H1 (cell line): ENCODE measurements around the gene RLN2. TPM values are rescaled to one million over a fixed set of nuclear protein-coding genes. Genes with fewer than 3 reads are reported as not detected.

Experiments
- CTCF ChIA-PET: fragments of 300-600 bp; sonication (Branson Sonifier 250); formaldehyde crosslinking; loops from one replicate; lab custom pipeline; 2021; ENCODE audit not compliant: partially characterized antibody; lab: Charles Lee
- POLR2A ChIA-PET: fragments of 300-600 bp; sonication (Branson Sonifier 250); formaldehyde crosslinking; loops from one replicate; lab custom pipeline; 2021; ENCODE audit warnings: inconsistent platforms; ENCODE audit not compliant: partially characterized antibody; lab: Charles Lee
- DNase-seq, 2 experiments: peaks; one replicate each; pipeline versions ENCODE4 v3.0.0 to v3.0.0-alpha.2; 2010 to 2022; ENCODE audit warnings: low spot score in 2 of 2, low read depth in 1 of 2, mixed read lengths in 1 of 2
- FAIRE-seq: peaks from 2 replicates; lab custom pipeline; 2011; peaks lifted over from hg19 to GRCh38; lab: Jason Lieb, UNC
- H2AFZ ChIP-seq: 2 replicates; pipeline ENCODE4 v1.8.1; 2012; ENCODE audit warnings: low read length, inconsistent platforms
- H2AK5ac ChIP-seq: 2 replicates; pipeline ENCODE4 v1.6.1; 2013; ENCODE audit warnings: low read depth, low read length
- H2BK120ac ChIP-seq: replicated peaks from 2 replicates; pipeline ENCODE3; 2013; ENCODE audit warnings: low read depth, low read length, inconsistent platforms
- H2BK12ac ChIP-seq: 2 replicates; pipeline ENCODE4 v1.6.1; 2013; ENCODE audit warnings: low read depth, low read length
- H2BK15ac ChIP-seq: 2 replicates; pipeline ENCODE4 v1.6.1; 2013; ENCODE audit warnings: low read length
- H2BK20ac ChIP-seq: 2 replicates; pipeline ENCODE4 v1.6.1; 2013; ENCODE audit warnings: low read length
- H2BK5ac ChIP-seq: 2 replicates; pipeline ENCODE4 v1.6.1; 2013; ENCODE audit warnings: low read depth, low read length
- H3K14ac ChIP-seq: 2 replicates; pipeline ENCODE4 v1.6.1; 2013; ENCODE audit warnings: inconsistent platforms; ENCODE audit not compliant: insufficient read length
- H3K18ac ChIP-seq: 2 replicates; pipeline ENCODE4 v1.6.1; 2013; ENCODE audit warnings: low read length; ENCODE audit errors: extremely low read depth
- H3K23ac ChIP-seq: 2 replicates; pipeline ENCODE4 v1.6.1; 2013; ENCODE audit warnings: inconsistent platforms; ENCODE audit not compliant: insufficient read length
- H3K23me2 ChIP-seq: 2 replicates; pipeline ENCODE4 v1.6.1; 2013; ENCODE audit warnings: low read depth, low read length
- H3K27ac ChIP-seq: 2 replicates; pipeline ENCODE4 v1.6.1; 2011; ENCODE audit warnings: low read depth, low read length, inconsistent platforms
- H3K27me3 ChIP-seq, 4 experiments: replicated peaks in 1 of 4; 1 replicate in 1 of 4; 2 replicates in 3 of 4; pipeline versions ENCODE4 v1.6.1 to v1.8.1; 2011 to 2013; ENCODE audit warnings: low read length in 3 of 4, mild to moderate bottlenecking in 3 of 4, inconsistent platforms in 2 of 4, mixed read lengths in 2 of 4, moderate library complexity in 1 of 4; ENCODE audit not compliant: control insufficient read depth in 3 of 4, insufficient read depth in 3 of 4; ENCODE audit errors: extremely low read depth in 1 of 4
- H3K36me3 ChIP-seq, 4 experiments: 2 replicates each; pipeline versions ENCODE4 v1.6.1 to v1.8.1; 2011 to 2013; ENCODE audit warnings: mild to moderate bottlenecking in 4 of 4, low read length in 3 of 4, moderate library complexity in 2 of 4, control low read depth in 1 of 4, inconsistent platforms in 1 of 4; ENCODE audit not compliant: insufficient read depth in 4 of 4, control insufficient read depth in 2 of 4
- H3K4ac ChIP-seq: replicated peaks from 2 replicates; pipeline ENCODE3; 2013; ENCODE audit warnings: low read length, low read depth, mixed read lengths, inconsistent platforms; ENCODE audit not compliant: insufficient read length
- H3K4me1 ChIP-seq, 4 experiments: replicated peaks in 1 of 4; 1 replicate in 1 of 4; 2 replicates in 3 of 4; pipeline versions ENCODE4 v1.6.1 to v1.8.1; 2011 to 2013; ENCODE audit warnings: low read length in 3 of 4, inconsistent platforms in 2 of 4, mixed read lengths in 1 of 4; ENCODE audit not compliant: insufficient read depth in 4 of 4, control insufficient read depth in 3 of 4
- H3K4me2 ChIP-seq, 2 experiments: 2 replicates each; pipeline versions ENCODE4 v1.6.1 to v1.8.1; 2011 to 2013; ENCODE audit warnings: low read depth in 2 of 2, low read length in 2 of 2, control low read depth in 1 of 2, inconsistent platforms in 1 of 2, mild to moderate bottlenecking in 1 of 2; ENCODE audit not compliant: insufficient read depth in 1 of 2
- H3K4me3 ChIP-seq, 4 experiments: fragments of 200-600, 300-600 bp in 1 of 4; sonication (generic), shearing (Covaris generic), sonication (Bioruptor Twin) in 1 of 4; 2 replicates each; pipeline versions ENCODE4 v1.5.1 to v1.8.1; 2011 to 2016; ENCODE audit warnings: low read length in 4 of 4, low read depth in 3 of 4, control low read depth in 2 of 4, inconsistent platforms in 2 of 4, mild to moderate bottlenecking in 2 of 4, mixed read lengths in 1 of 4, moderate library complexity in 1 of 4; ENCODE audit not compliant: insufficient read depth in 2 of 4; ENCODE audit errors: extremely low read depth in 1 of 4
- H3K56ac ChIP-seq: replicated peaks from 2 replicates; pipeline ENCODE3; 2013; ENCODE audit warnings: low read depth, mild to moderate bottlenecking, mixed read lengths, low read length, inconsistent platforms; ENCODE audit not compliant: insufficient read length
- H3K79me1 ChIP-seq: 2 replicates; pipeline ENCODE4 v1.6.1; 2013; ENCODE audit warnings: low read depth, low read length, control low read depth
- H3K79me2 ChIP-seq, 2 experiments: 2 replicates each; pipeline versions ENCODE4 v1.6.1 to v1.8.1; 2012 to 2013; ENCODE audit warnings: low read length in 2 of 2, mild to moderate bottlenecking in 2 of 2, inconsistent platforms in 1 of 2; ENCODE audit not compliant: insufficient read depth in 2 of 2, control insufficient read depth in 1 of 2
- H3K9ac ChIP-seq, 4 experiments: replicated peaks in 1 of 4; 1 replicate in 1 of 4; 2 replicates in 3 of 4; pipeline versions ENCODE4 v1.6.1 to v1.8.1; 2011 to 2013; ENCODE audit warnings: low read depth in 3 of 4, low read length in 3 of 4, control low read depth in 2 of 4, mild to moderate bottlenecking in 2 of 4, moderate library complexity in 2 of 4, inconsistent platforms in 1 of 4; ENCODE audit errors: extremely low read depth in 1 of 4
- H3K9me3 ChIP-seq, 2 experiments: 2 replicates each; pipeline versions ENCODE4 v1.6.1 to v1.8.1; 2012 to 2013; ENCODE audit warnings: mild to moderate bottlenecking in 2 of 2, moderate library complexity in 2 of 2, control low read depth in 1 of 2, inconsistent platforms in 1 of 2, low read depth in 1 of 2, low read length in 1 of 2, mixed read lengths in 1 of 2; ENCODE audit not compliant: insufficient read depth in 2 of 2
- H4K20me1 ChIP-seq, 2 experiments: replicated peaks in 1 of 2; 2 replicates each; pipeline versions ENCODE3 to v1.8.1; 2011 to 2013; ENCODE audit warnings: inconsistent platforms in 2 of 2, low read length in 2 of 2, mild to moderate bottlenecking in 1 of 2; ENCODE audit not compliant: insufficient read depth in 2 of 2, control insufficient read depth in 1 of 2
- H4K5ac ChIP-seq: 2 replicates; pipeline ENCODE4 v1.6.1; 2013; ENCODE audit warnings: low read length, low read depth, mixed read lengths, inconsistent platforms; ENCODE audit not compliant: insufficient read length
- H4K8ac ChIP-seq: 2 replicates; pipeline ENCODE4 v1.8.0; 2013; ENCODE audit warnings: mild to moderate bottlenecking, moderate library complexity, low read length, inconsistent platforms; ENCODE audit not compliant: insufficient read depth; ENCODE audit errors: extremely low read depth
- H4K91ac ChIP-seq: replicated peaks from 2 replicates; pipeline ENCODE3; 2013; ENCODE audit warnings: low read length, mixed read lengths, inconsistent platforms; ENCODE audit not compliant: insufficient read length
- ATF2 ChIP-seq: IDR thresholded peaks from 2 replicates; pipeline ENCODE4 v1.6.1; 2012; ENCODE audit warnings: low read length, inconsistent platforms
- ATF3 ChIP-seq: IDR thresholded peaks from 2 replicates; pipeline ENCODE4 v1.6.1; 2011; ENCODE audit warnings: low read depth, mild to moderate bottlenecking, low read length; ENCODE audit not compliant: insufficient read depth
- CBX8 ChIP-seq: fragments of 300-800, 300-1000 bp; sonication (generic); IDR thresholded peaks from 2 replicates; pipeline ENCODE4 v1.7.1; 2016; ENCODE audit warnings: low read depth, low read length, borderline replicate concordance
- E2F6 ChIP-seq: IDR thresholded peaks from 2 replicates; pipeline ENCODE4 v1.6.1; 2012; ENCODE audit warnings: inconsistent platforms
- GABPA ChIP-seq: IDR thresholded peaks from 2 replicates; pipeline ENCODE4 v1.6.1; 2011; ENCODE audit warnings: mild to moderate bottlenecking, low read length, moderate library complexity, borderline replicate concordance; ENCODE audit not compliant: insufficient read depth
- KDM4A ChIP-seq: IDR thresholded peaks from one replicate; pipeline ENCODE4 v1.7.1; 2012; ENCODE audit warnings: low read depth, mild to moderate bottlenecking, moderate library complexity, low read length, inconsistent platforms; ENCODE audit not compliant: severe bottlenecking
- NRF1 ChIP-seq: IDR thresholded peaks from 2 replicates; pipeline ENCODE4 v1.6.1; 2011; ENCODE audit warnings: mild to moderate bottlenecking, low read depth, low read length, improper control_type of control experiment
- POLR2A ChIP-seq, 2 experiments: IDR thresholded peaks; 1 replicate in 1 of 2; 2 replicates in 1 of 2; pipeline ENCODE4 v1.6.1; 2011; ENCODE audit warnings: low read depth in 2 of 2, low read length in 2 of 2, mild to moderate bottlenecking in 2 of 2; ENCODE audit errors: control extremely low read depth in 1 of 2
- POU5F1 ChIP-seq: IDR thresholded peaks from 2 replicates; pipeline ENCODE4 v1.6.1; 2011; ENCODE audit warnings: low read depth, mild to moderate bottlenecking, low read length, moderate library complexity
- RBBP5 ChIP-seq: IDR thresholded peaks from 2 replicates; pipeline ENCODE4 v1.7.1; 2012; ENCODE audit warnings: low read depth, mild to moderate bottlenecking, inconsistent platforms, low read length, moderate library complexity, borderline replicate concordance
- TCF12 ChIP-seq: IDR thresholded peaks from 2 replicates; pipeline ENCODE4 v1.6.1; 2011; ENCODE audit warnings: low read depth, mild to moderate bottlenecking, low read length
- polyA plus RNA-seq, 7 experiments: library from polyadenylated mRNA; depleted of rRNA in 3 of 7; stranded (reverse) in 5 of 7; unstranded in 2 of 7; fragments of >200 nt in 5 of 7; fragments of 200-250 nt in 2 of 7; gene quantifications; 1 replicate in 5 of 7; 2 replicates in 1 of 7; 4 replicates in 1 of 7; pipeline versions ENCODE4 v1.2.1 to v1.2.3, GENCODE V29; 2011 to 2013; ENCODE audit warnings: missing spikeins in 2 of 7, mixed read lengths in 2 of 7
- total RNA-seq: library from RNA; stranded (reverse); fragmentation: NEBNext Ultra II Directional; extraction: Animal tissue kit (Norgen Biotek cat#: 25700); gene quantifications from 2 replicates; pipeline ENCODE4 v1.2.1, GENCODE V29; 2021

The RLN2 gene
- total and polyA plus RNA-seq, 2 of the 8 experiments (the other 6 are each of a cell fraction or from before 2014, with no cell fraction given) = 4.5 to 6.0 TPM

- no peak overlapping the region for H2BK20ac ChIP-seq
- TF ChIP-seq POLR2A (IDR thresholded peaks at IDR 0.05; ENCODE audit: control extremely low read depth in 1 of 2, low read depth in 2 of 2, low read length in 2 of 2) (no peak), RBBP5 (no peak), ATF2 (no peak), CBX8 (no peak), TCF12 (no peak), GABPA (no peak), KDM4A (no peak), POU5F1 (no peak), NRF1 (no peak), E2F6 (no peak), ATF3 (no peak)
- TF ChIP-seq, all 59 proteins: peak for 0
- ChIA-PET CTCF (interaction anchor here (0.6 to 1.4 kb wide), 9 partner anchors 11 to 514 kb away, joined by 3 to 7 read pairs (median 4); no protein-coding TSS in a partner anchor), POLR2A (no interaction called here)
- Histone ChIP-seq H3K4me1 (peaks cover 0 to 8% (median 2%) of the 10 kb centered on the region in 4 experiments; a peak in 4 of 7 replicates), H3K18ac (no peak overlapping the region), H3K27ac (no peak overlapping the region), H2BK12ac (no peak overlapping the region), H3K36me3 (no peaks in the 10 kb centered on the region), H3K14ac (no peak overlapping the region), H4K91ac (no peak overlapping the region), H3K9ac (no peak overlapping the region), H3K4ac (no peak overlapping the region), H3K23ac (no peak overlapping the region), H4K8ac (no peak overlapping the region), H3K79me2 (no peaks in the 10 kb centered on the region), H2BK5ac (no peak overlapping the region), H3K4me2 (no peak overlapping the region), H3K56ac (no peak overlapping the region), H2AK5ac (no peak overlapping the region), H2BK15ac (no peak overlapping the region), H3K79me1 (no peaks in the 10 kb centered on the region), H2BK120ac (no peak overlapping the region), H3K4me3 (no peak overlapping the region), H4K20me1 (no peaks in the 10 kb centered on the region), H2AFZ (no peak overlapping the region), H4K5ac (no peak overlapping the region), H3K27me3 (no peaks in the 10 kb centered on the region), H3K9me3 (no peaks in the 10 kb centered on the region; a peak in 2 of 4 replicates), H3K23me2 (no peaks in the 10 kb centered on the region)
- FAIRE-seq = no peak
- DNase-seq = no peak
Measured at GRCh38 chr9:5264219-5264595, 40.3 kb downstream of the RLN2 start.
